Uterus (tissue), 4 donors: ENCODE results near the gene PPM1G. TPM values are rescaled to one million over a fixed set of nuclear protein-coding genes. Genes with fewer than 3 reads are reported as not detected.
A peak's percentile ranks its signal among the peaks of the same experiment; 100 is the strongest.

Experiments
- DNase-seq, 2 donors: peaks; one replicate each; pipeline ENCODE4 v3.0.0-alpha.2; 2019 to 2020
- H3K27ac ChIP-seq, 2 donors: fragments of 200-600 bp; sonication (generic); 1 replicate in 1 of 2; 2 replicates in 1 of 2; pipeline ENCODE4 v1.5.1; 2016 to 2018
- H3K27me3 ChIP-seq, 2 donors: fragments of 200-600 bp; sonication (generic); one replicate each; pipeline ENCODE4 v1.5.1; 2018 to 2019; ENCODE audit warnings: control low read depth in 1 of 2
- H3K36me3 ChIP-seq, 2 donors: fragments of 200-600 bp; sonication (generic); one replicate each; pipeline ENCODE4 v1.5.1; 2019; ENCODE audit warnings: control low read depth in 1 of 2
- H3K4me1 ChIP-seq, 2 donors: fragments of 200-600 bp; sonication (generic); one replicate each; pipeline ENCODE4 v1.5.1; 2018 to 2019; ENCODE audit warnings: control low read depth in 1 of 2
- H3K4me3 ChIP-seq, 2 donors: fragments of 200-600 bp; sonication (generic); 1 replicate in 1 of 2; 2 replicates in 1 of 2; pipeline ENCODE4 v1.5.1; 2018 to 2019; ENCODE audit warnings: mild to moderate bottlenecking in 1 of 2
- H3K9me3 ChIP-seq, 2 donors: fragments of 200-600 bp; sonication (generic); one replicate each; pipeline ENCODE4 v1.5.1; 2019; ENCODE audit warnings: control low read depth in 1 of 2
- CTCF ChIP-seq, 4 experiments: fragments of 200-600 bp in 2 of 4; fragments of 450-650 bp in 2 of 4; sonication (generic) in 2 of 4; IDR thresholded peaks; one replicate each; pipeline ENCODE4 v1.5.1; 2016 to 2019; ENCODE audit warnings: antibody characterized with exemption in 4 of 4, mild to moderate bottlenecking in 2 of 4, moderate library complexity in 1 of 4
- POLR2A ChIP-seq, 2 donors: fragments of 450-650 bp; IDR thresholded peaks; one replicate each; pipeline ENCODE4 v1.6.1; 2016; ENCODE audit warnings: antibody characterized with exemption in 2 of 2, mild to moderate bottlenecking in 1 of 2, moderate library complexity in 1 of 2
- intact Hi-C: fragments of 100-400 bp; cut with DNase I; formaldehyde crosslinking; loops from one replicate; pipeline ENCODE4 v1.15.1; 2023; ENCODE audit warnings: low total_unique reads
- total RNA-seq, 4 donors: library from RNA; depleted of rRNA in 3 of 4; stranded (reverse); fragments of >200 nt in 3 of 4; gene quantifications; one replicate each; pipeline versions ENCODE4 v1.1.0 to v1.2.4, GENCODE V29; 2014 to 2023
- donor health status: DM: yes; HTN: yes; CAD: no.

The PPM1G gene
- total RNA-seq, 4 donors from 2014 or later: 15.9 to 54.1 (median 42.2) TPM

DNA sequence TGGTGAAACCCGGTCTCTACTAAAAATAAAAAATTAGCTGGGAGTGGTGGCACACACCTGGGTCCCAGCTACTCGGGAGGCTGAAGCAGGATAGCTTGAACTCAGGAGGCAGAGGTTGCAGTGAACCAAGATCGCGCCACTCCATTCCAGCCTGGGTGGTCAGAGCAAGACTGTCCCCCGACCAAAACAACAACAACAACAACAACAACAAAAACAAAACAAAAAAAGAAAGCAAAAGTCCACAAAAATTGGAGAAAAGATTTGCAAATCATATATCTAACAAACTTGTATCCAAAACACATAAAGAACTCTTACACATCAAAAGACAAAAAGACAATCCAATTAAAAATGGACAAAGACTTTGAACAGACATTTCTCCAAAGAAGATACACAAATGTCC lies 10.4 kb downstream of the PPM1G start:
- Histone ChIP-seq H3K27ac (no peak overlapping the region), H3K4me1 (no peaks in the 10 kb centered on the region), H3K27me3 (no peaks in the 10 kb centered on the region), H3K4me3 (no peak overlapping the region), H3K9me3 (no peaks in the 10 kb centered on the region), H3K36me3 (no peaks in the 10 kb centered on the region)
- intact Hi-C loops: no loop called here
- no peak for TF ChIP-seq POLR2A (IDR thresholded peaks at IDR 0.05)
- TF ChIP-seq CTCF (IDR thresholded peaks at IDR 0.05): no peak
- DNase-seq: no peak

DNA sequence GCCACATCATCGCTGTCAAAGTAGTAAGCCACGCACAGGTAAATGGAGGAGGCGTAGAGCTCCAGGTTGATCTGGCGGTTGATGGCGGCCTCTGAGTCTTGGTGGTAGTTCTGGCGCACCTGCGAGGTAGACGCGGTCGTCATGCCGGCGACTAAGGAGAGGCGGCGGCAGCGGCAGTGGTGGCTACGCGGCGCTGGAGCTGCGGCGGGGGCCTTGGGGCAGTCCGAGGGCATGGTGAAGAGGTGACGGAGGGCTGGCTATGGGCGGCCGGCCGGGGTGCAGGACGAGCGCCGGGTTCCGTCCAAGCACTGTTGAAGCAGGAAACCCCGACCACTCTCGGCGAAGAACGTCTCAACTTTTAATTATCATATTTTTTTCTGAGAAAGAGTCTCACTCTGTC lies 16.2 kb downstream of the PPM1G start:
- no peak for DNase-seq
- Histone ChIP-seq H3K4me3 (no peak overlapping the region), H3K36me3 (no peaks in the 10 kb centered on the region), H3K4me1 (no peaks in the 10 kb centered on the region), H3K27me3 (no peaks in the 10 kb centered on the region), H3K27ac (no peak overlapping the region), H3K9me3 (no peaks in the 10 kb centered on the region)
- TF ChIP-seq POLR2A (IDR thresholded peaks at IDR 0.05): no peak
- no peak for TF ChIP-seq CTCF (IDR thresholded peaks at IDR 0.05)
- intact Hi-C loops: no loop called here

GRCh38 chr2:27390822-27391679 lies 18.3 kb downstream of the PPM1G start:
- Histone ChIP-seq H3K27me3 (no peaks in the 10 kb centered on the region), H3K9me3 (no peaks in the 10 kb centered on the region), H3K27ac (no peak overlapping the region), H3K4me1 (no peaks in the 10 kb centered on the region), H3K36me3 (no peaks in the 10 kb centered on the region), H3K4me3 (no peak overlapping the region)
- intact Hi-C loops: no loop called here
- no peak for DNase-seq
- TF ChIP-seq CTCF (IDR thresholded peaks at IDR 0.05): no peak
- no peak for TF ChIP-seq POLR2A (IDR thresholded peaks at IDR 0.05)

- H3K9me3 ChIP-seq: no peaks in the 10 kb centered on the region
- no peaks in the 10 kb centered on the region for H3K4me1 ChIP-seq
- DNase-seq: no peak
- no peaks in the 10 kb centered on the region for H3K36me3 ChIP-seq
- peak overlapping the region in 1 of 2 donors; percentile 82 for H3K27ac ChIP-seq
- no peak overlapping the region for H3K4me3 ChIP-seq
- no peak for TF ChIP-seq CTCF (IDR thresholded peaks at IDR 0.05)
- no peak for TF ChIP-seq POLR2A (IDR thresholded peaks at IDR 0.05)
- no peaks in the 10 kb centered on the region for H3K27me3 ChIP-seq
- intact Hi-C loops: no loop called here
Observed at GRCh38 chr2:27381577-27382181, 27.7 kb downstream of the PPM1G start.
